PC-9 (cell line): ENCODE data around the gene PRDM16. TPM values are rescaled to one million over a fixed set of nuclear protein-coding genes. Genes with fewer than 3 reads are reported as not detected.

ENCODE experiments used
- BruUV-seq: library from RNA; stranded (reverse); fragments of 400-500 nt; replicated peaks from 2 replicates; lab custom pipeline; 2021; lab: Mats Ljungman, UMichigan
- CTCF ChIA-PET: fragments of 300-600 bp; sonication (Branson Sonifier 250); formaldehyde crosslinking; loops from one replicate; lab custom pipeline; 2022; ENCODE audit warnings: antibody characterized with exemption; lab: Charles Lee
- POLR2A ChIA-PET: fragments of 300-600 bp; sonication (Branson Sonifier 250); formaldehyde crosslinking; loops from one replicate; lab custom pipeline; 2022; ENCODE audit warnings: antibody characterized with exemption; ENCODE audit not compliant: unreplicated experiment; lab: Charles Lee
- DNase-seq, 2 experiments: peaks; one replicate each; pipeline versions ENCODE4 v3.0.0 to v3.0.0-alpha.2; 2015 to 2022; ENCODE audit warnings: mixed read lengths in 1 of 2
- H2AFZ ChIP-seq: fragments of 200-600 bp; sonication (generic); 2 replicates; pipeline ENCODE4 v1.8.1; 2017; ENCODE audit warnings: antibody characterized with exemption
- H3F3A ChIP-seq: fragments of 200-600 bp; sonication (generic); 2 replicates; pipeline ENCODE4 v1.8.1; 2017; ENCODE audit warnings: antibody characterized with exemption, mild to moderate bottlenecking, low read depth; ENCODE audit not compliant: insufficient read depth
- H3K27ac ChIP-seq: fragments of 200-600 bp; sonication (generic); 2 replicates; pipeline ENCODE4 v1.6.1; 2016; ENCODE audit warnings: mixed run types
- H3K27me3 ChIP-seq: fragments of 200-600 bp; sonication (generic); 2 replicates; pipeline ENCODE4 v1.6.1; 2016; ENCODE audit warnings: low read depth, mixed run types; ENCODE audit not compliant: insufficient read depth
- H3K36me3 ChIP-seq: fragments of 200-600 bp; sonication (generic); 2 replicates; pipeline ENCODE4 v1.6.1; 2016; ENCODE audit warnings: low read depth, mixed run types
- H3K4me1 ChIP-seq: fragments of 200-600 bp; sonication (generic); replicated peaks from 2 replicates; pipeline ENCODE4 v1.6.1; 2016; ENCODE audit warnings: mixed run types; ENCODE audit not compliant: insufficient read depth
- H3K4me2 ChIP-seq: fragments of 200-600 bp; sonication (generic); 2 replicates; pipeline ENCODE4 v1.6.1; 2017; ENCODE audit warnings: mixed run types
- H3K4me3 ChIP-seq: fragments of 200-600 bp; sonication (generic); 2 replicates; pipeline ENCODE4 v1.6.1; 2016; ENCODE audit warnings: mixed run types
- H3K79me2 ChIP-seq: fragments of 200-600 bp; sonication (generic); 2 replicates; pipeline ENCODE4 v1.6.1; 2017; ENCODE audit warnings: low read depth, mixed run types
- H3K9me2 ChIP-seq: fragments of 200-600 bp; sonication (generic); 2 replicates; pipeline ENCODE4 v1.8.1; 2017; ENCODE audit warnings: mild to moderate bottlenecking; ENCODE audit not compliant: insufficient read depth
- H3K9me3 ChIP-seq: fragments of 200-600 bp; sonication (generic); 2 replicates; pipeline ENCODE4 v1.8.1; 2016; ENCODE audit warnings: low read depth; ENCODE audit not compliant: insufficient read depth
- H4K20me1 ChIP-seq: fragments of 200-600 bp; sonication (generic); 2 replicates; pipeline ENCODE4 v1.8.1; 2017; ENCODE audit not compliant: insufficient read depth
- CTCF ChIP-seq: fragments of 200-600 bp; sonication (generic); conservative IDR thresholded peaks from 2 replicates; pipeline ENCODE4 v1.6.1; 2017; ENCODE audit warnings: mixed run types, antibody characterized with exemption, mild to moderate bottlenecking, moderate library complexity
- EZH2 ChIP-seq: fragments of 200-600 bp; sonication (generic); IDR thresholded peaks from 2 replicates; pipeline ENCODE4 v1.8.0; 2017; ENCODE audit warnings: antibody characterized with exemption, low read depth
- intact Hi-C: fragments of 100-400 bp; cut with micrococcal nuclease; formaldehyde crosslinking; loops from one replicate; pipeline ENCODE4 v1.10.0; 2022; ENCODE audit not compliant: unreplicated experiment
- total RNA-seq: library from RNA; stranded (reverse); gene quantifications from 2 replicates; pipeline ENCODE4 v1.2.3, GENCODE V29; 2021

PRDM16 gene
- total RNA-seq, 1 experiment from 2014 or later: not detected

- intact Hi-C loops: no loop called here
- CTCF ChIA-PET: no interaction called here
- Histone ChIP-seq H3K4me1 (no peaks in the 10 kb centered on the region), H3K36me3 (no peaks in the 10 kb centered on the region), H2AFZ (no peak overlapping the region), H3K27ac (no peak overlapping the region), H3K27me3 (peaks cover 76% of the 10 kb centered on the region), H3K4me3 (no peak overlapping the region), H4K20me1 (0 out of 2 replicates have a peak, but pooled peaks cover 2% of the 10 kb centered on the region), H3K9me3 (no peaks in the 10 kb centered on the region), H3K79me2 (no peaks in the 10 kb centered on the region), H3K4me2 (no peak overlapping the region), H3F3A (no peaks in the 10 kb centered on the region), H3K9me2 (no peaks in the 10 kb centered on the region)
- POLR2A ChIA-PET: no interaction called here
- TF ChIP-seq CTCF (no peak), EZH2 (no peak)
- no TSS peak for BruUV-seq
- DNase-seq: no peak
These were observed 8.1 kb upstream of the PRDM16 start for GRCh38 chr1:3060601-3061551.

GRCh38 chr1:3061566-3061965, 7.4 kb upstream of the PRDM16 start:
- Histone ChIP-seq H3K9me3 (no peaks in the 10 kb centered on the region), H3F3A (no peaks in the 10 kb centered on the region), H3K9me2 (no peaks in the 10 kb centered on the region), H3K27me3 (peaks cover 69% of the 10 kb centered on the region), H3K4me3 (no peak overlapping the region), H3K27ac (no peak overlapping the region), H3K4me2 (no peak overlapping the region), H3K36me3 (no peaks in the 10 kb centered on the region), H3K4me1 (no peaks in the 10 kb centered on the region), H2AFZ (no peak overlapping the region), H4K20me1 (0 out of 2 replicates have a peak, but pooled peaks cover 2% of the 10 kb centered on the region), H3K79me2 (no peaks in the 10 kb centered on the region)
- POLR2A ChIA-PET: no interaction called here
- intact Hi-C loops: no loop called here
- TF ChIP-seq EZH2 (no peak), CTCF (no peak)
- no peak for DNase-seq
- BruUV-seq: no TSS peak
- CTCF ChIA-PET: no interaction called here

- TF ChIP-seq CTCF: no peak
- no peak for TF ChIP-seq EZH2
- intact Hi-C loops: no loop called here
- no peaks in the 10 kb centered on the region for H4K20me1 ChIP-seq
- DNase-seq: no peak
- no peaks in the 10 kb centered on the region for H3F3A ChIP-seq
- no peak overlapping the region for H3K4me3 ChIP-seq
- POLR2A ChIA-PET: no interaction called here
- no TSS peak for BruUV-seq
- no peaks in the 10 kb centered on the region for H3K36me3 ChIP-seq
- no peak overlapping the region for H2AFZ ChIP-seq
- peaks cover 64% of the 10 kb centered on the region for H3K27me3 ChIP-seq
- H3K4me2 ChIP-seq: no peak overlapping the region
- H3K79me2 ChIP-seq: no peaks in the 10 kb centered on the region
- H3K9me3 ChIP-seq: no peaks in the 10 kb centered on the region
- H3K9me2 ChIP-seq: no peaks in the 10 kb centered on the region
- no peak overlapping the region for H3K27ac ChIP-seq
- H3K4me1 ChIP-seq: no peaks in the 10 kb centered on the region
- CTCF ChIA-PET: no interaction called here
These were observed 6.9 kb upstream of the PRDM16 start for GRCh38 chr1:3061981-3062615.
